K562 (cell line): ENCODE measurements around the gene CDH1. TPM values are rescaled to one million over a fixed set of nuclear protein-coding genes. Genes with fewer than 3 reads are reported as not detected.

Experiments used
- ATAC-seq: fragments of 200-7000 bp; cut with Tn5 transposase; 3 replicates; pipeline ENCODE4 v1.9.1; 2020; ENCODE audit warnings: moderate library complexity
- BruUV-seq: library from RNA; stranded (reverse); fragments of 400-500 nt; replicated peaks from 2 replicates; lab custom pipeline; 2021; lab: Mats Ljungman, UMichigan
- CTCF ChIA-PET: fragments of 300-600 bp; formaldehyde crosslinking; extraction: SDS; loops from one replicate; lab custom pipeline; 2021; ENCODE audit warnings: low intra/inter-chr PET ratio; lab: Yijun Ruan, JAX
- POLR2A ChIA-PET: fragments of 300-600, 350-650 bp; sonication (Branson Sonifier 250); formaldehyde crosslinking; extraction: SDS; loops from one replicate; lab custom pipeline; 2021; ENCODE audit warnings: antibody characterized with exemption, inconsistent platforms; lab: Yijun Ruan, JAX
- DNase-seq, 4 experiments: peaks; one replicate each; pipeline versions ENCODE4 v3.0.0 to v3.0.0-alpha.2; 2011 to 2018; ENCODE audit warnings: low spot score in 3 of 4, mixed read lengths in 3 of 4; ENCODE audit errors: extremely low read depth in 1 of 4
- FAIRE-seq: peaks from 2 replicates; lab custom pipeline; 2011; peaks lifted over from hg19 to GRCh38; lab: Jason Lieb, UNC
- H2AFZ ChIP-seq: 2 replicates; pipeline ENCODE4 v1.6.0; 2011; ENCODE audit warnings: low read depth, low read length, control low read depth, inconsistent platforms
- H3K27ac ChIP-seq: fragments of 200-600 bp; 3 replicates; pipeline ENCODE4 v1.8.0; 2011; ENCODE audit warnings: low read depth, mild to moderate bottlenecking, control low read depth, inconsistent platforms, low read length, moderate library complexity, mixed read lengths; ENCODE audit errors: extremely low read depth
- H3K27me3 ChIP-seq, 2 experiments: fragments of 300-600 bp in 1 of 2; 2 replicates in 1 of 2; 3 replicates in 1 of 2; pipeline versions ENCODE4 v1.6.0 to v1.8.0; 2011; ENCODE audit warnings: inconsistent platforms in 2 of 2, low read length in 2 of 2, mild to moderate bottlenecking in 1 of 2, mixed read lengths in 1 of 2, moderate library complexity in 1 of 2; ENCODE audit not compliant: control insufficient read depth in 2 of 2, insufficient read depth in 2 of 2
- H3K36me3 ChIP-seq: fragments of 300-600 bp; 3 replicates; pipeline ENCODE4 v1.8.0; 2011; ENCODE audit warnings: mild to moderate bottlenecking, low read length, inconsistent platforms; ENCODE audit not compliant: control insufficient read depth, insufficient read depth
- H3K4me1 ChIP-seq, 2 experiments: fragments of 200-600 bp in 1 of 2; replicated peaks in 1 of 2; 2 replicates in 1 of 2; 3 replicates in 1 of 2; pipeline versions ENCODE4 v1.5.1 to v1.8.0; 2011; ENCODE audit warnings: inconsistent platforms in 2 of 2, low read length in 2 of 2, mild to moderate bottlenecking in 1 of 2, mixed read lengths in 1 of 2, moderate library complexity in 1 of 2; ENCODE audit not compliant: control insufficient read depth in 2 of 2, insufficient read depth in 2 of 2
- H3K4me2 ChIP-seq: 2 replicates; pipeline ENCODE4 v1.6.1; 2011; ENCODE audit warnings: low read length, control low read depth, inconsistent platforms, mixed read lengths; ENCODE audit not compliant: insufficient read depth
- H3K4me3 ChIP-seq: fragments of 200-600 bp; sonication (generic), shearing (Covaris generic); 2 replicates; pipeline ENCODE4 v1.5.1; 2016; ENCODE audit warnings: control low read depth, inconsistent platforms
- H3K79me2 ChIP-seq: fragments of 200-600 bp; 3 replicates; pipeline ENCODE4 v1.8.0; 2011; ENCODE audit warnings: low read length, inconsistent platforms; ENCODE audit not compliant: control insufficient read depth, insufficient read depth
- H3K9ac ChIP-seq, 2 experiments: 2 replicates each; pipeline versions ENCODE4 v1.6.0 to v1.6.1; 2011; ENCODE audit warnings: low read depth in 2 of 2, low read length in 2 of 2, control low read depth in 1 of 2, inconsistent platforms in 1 of 2, mild to moderate bottlenecking in 1 of 2, mixed read lengths in 1 of 2; ENCODE audit not compliant: insufficient read depth in 1 of 2
- H3K9me1 ChIP-seq: one replicate; pipeline ENCODE4 v1.6.0; 2011; ENCODE audit warnings: inconsistent platforms, mild to moderate bottlenecking, low read length, moderate library complexity; ENCODE audit not compliant: control insufficient read depth, insufficient read depth
- H3K9me3 ChIP-seq: replicated peaks from 2 replicates; pipeline ENCODE4 v1.5.1; 2011; ENCODE audit warnings: low read depth, low read length, inconsistent platforms; ENCODE audit not compliant: control insufficient read depth, insufficient read depth
- H4K20me1 ChIP-seq: replicated peaks from 2 replicates; pipeline ENCODE4 v1.6.1; 2011; ENCODE audit warnings: low read length, inconsistent platforms, mixed read lengths; ENCODE audit not compliant: control insufficient read depth, insufficient read depth
- CSDE1 ChIP-seq, 2 experiments: fragments of 450-650 bp; IDR thresholded peaks; 2 replicates each; pipeline ENCODE4 v1.6.1; 2016; ENCODE audit warnings: mild to moderate bottlenecking in 1 of 2
- PHB2 ChIP-seq: fragments of 450-650 bp; IDR thresholded peaks from 2 replicates; pipeline ENCODE4 v1.6.1; 2017; ENCODE audit warnings: low read depth
- RB1 ChIP-seq: fragments of 450-650 bp; IDR thresholded peaks from 2 replicates; pipeline ENCODE4 v1.6.1; 2017; ENCODE audit warnings: low read depth, mild to moderate bottlenecking
- ZC3H4 ChIP-seq: sonication (generic); formaldehyde crosslinking; IDR thresholded peaks from 2 replicates; pipeline ENCODE4 v1.9.0; 2021; ENCODE audit warnings: missing genetic modification reagents, borderline replicate concordance
- ZNF707 ChIP-seq: fragments of 250-450 bp; sonication (Bioruptor Pico); conservative IDR thresholded peaks from 2 replicates; pipeline ENCODE4 v1.8.0; 2022; ENCODE audit warnings: inconsistent platforms, mild to moderate bottlenecking, moderate library complexity
- ZSCAN29 ChIP-seq: fragments of 450-650 bp; IDR thresholded peaks from 2 replicates; pipeline ENCODE4 v1.6.1; 2017
- WGBS: fragments of 100-300 bp; shearing (Covaris generic); methylation state at CpG from one replicate; pipeline ENCODE4 v1.1.6; 2016; ENCODE audit warnings: low coverage, mixed read lengths; ENCODE audit not compliant: insufficient coverage; ENCODE audit errors: missing lambda C conversion rate; 5-methylcytosine and 5-hydroxymethylcytosine counted together
- in situ Hi-C: fragments of 300-500 bp; cut with MboI; formaldehyde crosslinking; loops from 4 replicates; pipeline ENCODE4 v1.15.0; 2018; ENCODE audit warnings: inconsistent platforms, mixed read lengths
- intact Hi-C: fragments of 100-400 bp; cut with micrococcal nuclease; formaldehyde crosslinking; loops from 2 replicates; pipeline ENCODE4 v1.14.2; 2022
- polyA plus RNA-seq, 8 experiments: library from polyadenylated mRNA; depleted of rRNA in 4 of 8; stranded (reverse) in 5 of 8; unstranded in 3 of 8; fragments of >200 nt; fragmentation: Nextera tagmentation in 2 of 8; fragmentation: Illumina TruSeq in 1 of 8; extraction: Ambion mirVana in 2 of 8; extraction: Trizol in 1 of 8; gene quantifications; 2 replicates each; pipeline versions ENCODE4 v1.2.1 to v1.2.3, GENCODE V29; 2011 to 2014; ENCODE audit warnings: inconsistent platforms in 1 of 8, missing spikeins in 1 of 8
- total RNA-seq, 7 experiments: library from RNA; depleted of rRNA in 6 of 7; stranded (reverse); fragments of >200 nt in 6 of 7; fragmentation: Illumina TruSeq in 2 of 7; extraction: Trizol in 2 of 7; gene quantifications; 2 replicates each; pipeline versions ENCODE4 v1.2.1 to v1.2.3, GENCODE V29; 2011 to 2021; ENCODE audit warnings: low replicate concordance in 1 of 7
- TF ChIP-seq, protein P1 (sequence below), 2 experiments: fragments of 150-350 bp in 1 of 2; IDR thresholded peaks; 2 replicates each; pipeline ENCODE4 v1.6.1; 2012 to 2016; ENCODE audit warnings: low read depth in 2 of 2, low read length in 2 of 2, mild to moderate bottlenecking in 1 of 2, moderate library complexity in 1 of 2
- TF ChIP-seq, protein P2 (sequence below), 2 experiments: IDR thresholded peaks; 2 replicates each; pipeline ENCODE4 v1.6.1; 2011; ENCODE audit warnings: borderline replicate concordance in 1 of 2, control low read depth in 1 of 2, low read depth in 1 of 2, low read length in 1 of 2, mild to moderate bottlenecking in 1 of 2, mixed read lengths in 1 of 2, moderate library complexity in 1 of 2; ENCODE audit not compliant: insufficient read depth in 1 of 2, insufficient read length in 1 of 2, poor library complexity in 1 of 2, severe bottlenecking in 1 of 2; ENCODE audit errors: extremely low read depth in 1 of 2
- TF ChIP-seq, protein P3 (sequence below): fragments of 450-650 bp; formaldehyde crosslinking; IDR thresholded peaks from 2 replicates; pipeline ENCODE4 v1.4.0; 2022; ENCODE audit warnings: mild to moderate bottlenecking, moderate library complexity
- TF ChIP-seq, protein P4 (sequence below), 3 experiments: IDR thresholded peaks in 2 of 3; conservative IDR thresholded peaks in 1 of 3; 2 replicates each; pipeline ENCODE4 v1.5.1; 2011 to 2012; ENCODE audit warnings: low read length in 3 of 3, mild to moderate bottlenecking in 3 of 3, control low read depth in 2 of 3, improper control_type of control experiment in 1 of 3, inconsistent platforms in 1 of 3, low read depth in 1 of 3, mixed read lengths in 1 of 3, moderate library complexity in 1 of 3; ENCODE audit not compliant: insufficient read depth in 2 of 3

The CDH1 gene
- total and polyA plus RNA-seq, 9 of the 15 experiments (the other 6 are each of a cell fraction or from before 2014, with no cell fraction given), result 0.01 to 0.69 TPM; not detected in 7

DNA sequence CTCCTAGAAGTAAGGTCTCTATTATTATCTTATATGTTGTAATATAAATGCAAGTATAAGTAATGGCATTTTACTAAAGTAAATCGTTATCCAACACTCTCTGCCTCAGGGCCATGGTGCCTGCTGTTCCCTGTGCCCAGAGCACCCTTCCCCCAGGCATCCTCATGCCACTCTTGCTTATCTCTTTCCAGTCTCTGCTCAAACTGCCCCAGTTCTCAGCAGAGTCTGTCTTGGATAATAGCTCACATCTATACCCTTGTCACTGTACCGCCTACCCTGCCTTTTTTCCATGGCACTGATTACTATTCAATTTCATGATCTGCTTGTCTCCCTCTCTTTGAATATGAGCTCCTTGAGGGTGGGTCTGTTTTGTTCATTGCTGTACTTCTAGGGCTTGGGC is 31.7 kb downstream of the CDH1 start:
- 38% methylated on average over 2 of the region's 2 CpGs for WGBS
- DNase-seq (no peak), FAIRE-seq (no peak), ATAC-seq (no peak)
- CTCF ChIA-PET, result no interaction called here
- H3K27ac ChIP-seq, result no peak overlapping the region
- no peak overlapping the region for H3K4me3 ChIP-seq
- no peak overlapping the region for H3K4me2 ChIP-seq
- BruUV-seq, result no TSS peak
- no peak overlapping the region for H2AFZ ChIP-seq
- H3K9me1 ChIP-seq, result no peaks in the 10 kb centered on the region
- H3K9ac ChIP-seq, result no peak overlapping the region
- TF ChIP-seq, protein P1, sequence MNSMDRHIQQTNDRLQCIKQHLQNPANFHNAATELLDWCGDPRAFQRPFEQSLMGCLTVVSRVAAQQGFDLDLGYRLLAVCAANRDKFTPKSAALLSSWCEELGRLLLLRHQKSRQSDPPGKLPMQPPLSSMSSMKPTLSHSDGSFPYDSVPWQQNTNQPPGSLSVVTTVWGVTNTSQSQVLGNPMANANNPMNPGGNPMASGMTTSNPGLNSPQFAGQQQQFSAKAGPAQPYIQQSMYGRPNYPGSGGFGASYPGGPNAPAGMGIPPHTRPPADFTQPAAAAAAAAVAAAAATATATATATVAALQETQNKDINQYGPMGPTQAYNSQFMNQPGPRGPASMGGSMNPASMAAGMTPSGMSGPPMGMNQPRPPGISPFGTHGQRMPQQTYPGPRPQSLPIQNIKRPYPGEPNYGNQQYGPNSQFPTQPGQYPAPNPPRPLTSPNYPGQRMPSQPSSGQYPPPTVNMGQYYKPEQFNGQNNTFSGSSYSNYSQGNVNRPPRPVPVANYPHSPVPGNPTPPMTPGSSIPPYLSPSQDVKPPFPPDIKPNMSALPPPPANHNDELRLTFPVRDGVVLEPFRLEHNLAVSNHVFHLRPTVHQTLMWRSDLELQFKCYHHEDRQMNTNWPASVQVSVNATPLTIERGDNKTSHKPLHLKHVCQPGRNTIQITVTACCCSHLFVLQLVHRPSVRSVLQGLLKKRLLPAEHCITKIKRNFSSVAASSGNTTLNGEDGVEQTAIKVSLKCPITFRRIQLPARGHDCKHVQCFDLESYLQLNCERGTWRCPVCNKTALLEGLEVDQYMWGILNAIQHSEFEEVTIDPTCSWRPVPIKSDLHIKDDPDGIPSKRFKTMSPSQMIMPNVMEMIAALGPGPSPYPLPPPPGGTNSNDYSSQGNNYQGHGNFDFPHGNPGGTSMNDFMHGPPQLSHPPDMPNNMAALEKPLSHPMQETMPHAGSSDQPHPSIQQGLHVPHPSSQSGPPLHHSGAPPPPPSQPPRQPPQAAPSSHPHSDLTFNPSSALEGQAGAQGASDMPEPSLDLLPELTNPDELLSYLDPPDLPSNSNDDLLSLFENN (IDR thresholded peaks at IDR 0.05; ENCODE audit: low read depth in 2 of 2, low read length in 2 of 2), result no peak
- TF ChIP-seq CSDE1 (IDR thresholded peaks at IDR 0.05), result no peak
- TF ChIP-seq ZSCAN29, result no peak
- TF ChIP-seq PHB2, result no peak
- TF ChIP-seq, protein P2, sequence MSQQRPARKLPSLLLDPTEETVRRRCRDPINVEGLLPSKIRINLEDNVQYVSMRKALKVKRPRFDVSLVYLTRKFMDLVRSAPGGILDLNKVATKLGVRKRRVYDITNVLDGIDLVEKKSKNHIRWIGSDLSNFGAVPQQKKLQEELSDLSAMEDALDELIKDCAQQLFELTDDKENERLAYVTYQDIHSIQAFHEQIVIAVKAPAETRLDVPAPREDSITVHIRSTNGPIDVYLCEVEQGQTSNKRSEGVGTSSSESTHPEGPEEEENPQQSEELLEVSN (IDR thresholded peaks at IDR 0.05; ENCODE audit: borderline replicate concordance in 1 of 2, extremely low read depth in 1 of 2, insufficient read depth in 1 of 2, insufficient read length in 1 of 2, low read depth in 1 of 2, low read length in 1 of 2, poor library complexity in 1 of 2, severe bottlenecking in 1 of 2), result no peak
- TF ChIP-seq, protein P3, sequence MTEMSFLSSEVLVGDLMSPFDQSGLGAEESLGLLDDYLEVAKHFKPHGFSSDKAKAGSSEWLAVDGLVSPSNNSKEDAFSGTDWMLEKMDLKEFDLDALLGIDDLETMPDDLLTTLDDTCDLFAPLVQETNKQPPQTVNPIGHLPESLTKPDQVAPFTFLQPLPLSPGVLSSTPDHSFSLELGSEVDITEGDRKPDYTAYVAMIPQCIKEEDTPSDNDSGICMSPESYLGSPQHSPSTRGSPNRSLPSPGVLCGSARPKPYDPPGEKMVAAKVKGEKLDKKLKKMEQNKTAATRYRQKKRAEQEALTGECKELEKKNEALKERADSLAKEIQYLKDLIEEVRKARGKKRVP (CRISPR knock-in tag), result no peak
- TF ChIP-seq, protein P4, sequence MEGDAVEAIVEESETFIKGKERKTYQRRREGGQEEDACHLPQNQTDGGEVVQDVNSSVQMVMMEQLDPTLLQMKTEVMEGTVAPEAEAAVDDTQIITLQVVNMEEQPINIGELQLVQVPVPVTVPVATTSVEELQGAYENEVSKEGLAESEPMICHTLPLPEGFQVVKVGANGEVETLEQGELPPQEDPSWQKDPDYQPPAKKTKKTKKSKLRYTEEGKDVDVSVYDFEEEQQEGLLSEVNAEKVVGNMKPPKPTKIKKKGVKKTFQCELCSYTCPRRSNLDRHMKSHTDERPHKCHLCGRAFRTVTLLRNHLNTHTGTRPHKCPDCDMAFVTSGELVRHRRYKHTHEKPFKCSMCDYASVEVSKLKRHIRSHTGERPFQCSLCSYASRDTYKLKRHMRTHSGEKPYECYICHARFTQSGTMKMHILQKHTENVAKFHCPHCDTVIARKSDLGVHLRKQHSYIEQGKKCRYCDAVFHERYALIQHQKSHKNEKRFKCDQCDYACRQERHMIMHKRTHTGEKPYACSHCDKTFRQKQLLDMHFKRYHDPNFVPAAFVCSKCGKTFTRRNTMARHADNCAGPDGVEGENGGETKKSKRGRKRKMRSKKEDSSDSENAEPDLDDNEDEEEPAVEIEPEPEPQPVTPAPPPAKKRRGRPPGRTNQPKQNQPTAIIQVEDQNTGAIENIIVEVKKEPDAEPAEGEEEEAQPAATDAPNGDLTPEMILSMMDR (IDR thresholded peaks at IDR 0.05 in 2 of 3, conservative IDR thresholded peaks at IDR 0.05 in 1 of 3; ENCODE audit: insufficient read depth in 2 of 3, low read depth in 1 of 3, low read length in 3 of 3), result no peak
- no peak for TF ChIP-seq ZNF707 (CRISPR knock-in tag)
- TF ChIP-seq ZC3H4, result no peak
- TF ChIP-seq RB1, result no peak
- H3K4me1 ChIP-seq, result peaks cover 10 to 23% of the 10 kb centered on the region in 2 experiments; a peak in 4 of 5 replicates
- in situ Hi-C loops (no loop called here), intact Hi-C loops (no loop called here)
- H3K79me2 ChIP-seq, result no peaks in the 10 kb centered on the region
- POLR2A ChIA-PET, result interaction anchor here (0.5 to 2.0 kb wide), 4 partner anchors 10 to 261 kb away, joined by 3 to 4 read pairs (median 4); no protein-coding TSS in a partner anchor
- H4K20me1 ChIP-seq, result no peaks in the 10 kb centered on the region; the same call in 1 of the 2 replicates
- no peaks in the 10 kb centered on the region for H3K27me3 ChIP-seq
- no peaks in the 10 kb centered on the region for H3K36me3 ChIP-seq
- H3K9me3 ChIP-seq, result no peaks in the 10 kb centered on the region
